VCaP (cell line): ENCODE data around the gene MFAP1.

Source experiments
- H3K27ac ChIP-seq: fragments of 450-650 bp; 2 replicates; pipeline ENCODE4 v1.5.1; 2017
- CTCF ChIP-seq: fragments of 450-650 bp; conservative IDR thresholded peaks from 2 replicates; pipeline ENCODE4 v1.5.1; 2017; ENCODE audit warnings: mild to moderate bottlenecking, moderate library complexity

Gene MFAP1

GRCh38 chr15:43794269-43795037, 30.0 kb downstream of the MFAP1 start:
- TF ChIP-seq CTCF, result no peak
- peak overlapping the region; percentile 93 for H3K27ac ChIP-seq

- peak overlapping the region; percentile 93 for H3K27ac ChIP-seq
Measured at GRCh38 chr15:43793647-43794046, 30.8 kb downstream of the MFAP1 start.

GRCh38 chr15:43792761-43793476, 31.6 kb downstream of the MFAP1 start:
- TF ChIP-seq CTCF, result no peak
- peak overlapping the region; percentile 93 for H3K27ac ChIP-seq

More at GRCh38 chr15:43793647-43794046, 30.8 kb downstream of the MFAP1 start:
- no peak for TF ChIP-seq CTCF

GRCh38 chr15:43791993-43792760, 32.3 kb downstream of the MFAP1 start, which contains the start of gene SERF2:
TSS of gene SERF2 (plus strand) at chr15:43792320. CDS start at chr15:43792377, 57 bp downstream.
- TF ChIP-seq CTCF, result no peak
- peak within 1 kb of the TSS; percentile 93 for H3K27ac ChIP-seq

GRCh38 chr15:43789409-43789808, 35.1 kb downstream of the MFAP1 start:
- no peak overlapping the region for H3K27ac ChIP-seq
- no peak for TF ChIP-seq CTCF

DNA sequence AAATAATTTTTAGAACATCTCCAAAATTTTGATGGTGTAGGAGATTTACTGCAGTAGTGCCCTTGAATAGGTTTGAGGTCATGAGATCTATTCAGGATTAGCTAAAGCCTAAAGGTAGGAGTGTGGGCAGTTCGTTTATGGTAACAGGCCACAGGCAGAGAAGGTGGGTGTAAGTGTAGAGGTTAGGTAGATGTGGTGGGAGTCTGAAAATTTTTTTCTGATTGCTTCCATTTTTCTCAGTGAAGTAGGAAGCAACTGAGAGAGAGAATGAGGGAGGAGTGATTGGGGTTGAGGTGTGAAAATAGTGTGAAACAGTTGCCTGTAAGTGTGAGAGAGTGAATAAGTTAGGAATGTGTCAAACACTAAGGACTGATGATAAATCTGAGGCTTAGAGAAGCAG, 45.5 kb downstream of the MFAP1 start:
- TF ChIP-seq CTCF, result no peak
- no peak overlapping the region for H3K27ac ChIP-seq
